ENCODE measurements around the gene RNF133. TPM values are rescaled to one million over a fixed set of nuclear protein-coding genes. Genes with fewer than 3 reads are reported as not detected.

Gene RNF133
- total RNA-seq, 1 experiment from 2014 or later = 0.20 TPM

DNA sequence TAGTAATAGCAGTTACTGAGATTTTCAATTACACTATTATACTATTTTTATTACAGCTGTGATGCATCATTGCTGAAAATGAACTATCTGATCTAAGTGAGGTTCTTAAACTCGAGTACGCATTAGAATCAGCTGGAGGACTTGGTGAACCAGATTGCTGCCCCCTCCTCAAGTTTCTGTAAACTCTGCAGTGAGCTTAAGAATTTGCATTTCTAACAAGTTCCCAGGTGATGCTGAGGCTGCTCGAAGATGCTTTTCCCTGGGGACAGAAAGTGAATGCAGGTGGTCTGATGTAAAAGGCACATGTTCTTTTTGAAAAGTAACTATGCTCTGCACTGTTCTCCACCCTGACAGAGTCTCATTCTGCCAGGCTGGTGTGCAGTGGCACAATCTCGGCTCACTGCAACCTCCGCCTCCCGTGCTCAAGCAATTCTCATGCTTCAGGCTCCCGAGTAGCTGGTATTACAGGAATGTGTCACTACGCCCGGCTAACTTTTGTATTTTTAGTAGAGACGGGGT, 12.5 kb downstream of the RNF133 start:
- RAD21 ChIA-PET (ENCODE audit: low non-redundant PET in 1 of 2, low total read pairs in 2 of 2, uncharacterized antibody in 2 of 2, unreplicated experiment in 2 of 2) = no interaction called here
- POLR2A ChIA-PET = no interaction called here
- Histone ChIP-seq H3K36me3 (ENCODE audit: control insufficient read depth in 1 of 2, insufficient read depth in 2 of 2, low read length in 2 of 2) (no peaks in the 10 kb centered on the region), H3K27me3 (ENCODE audit: insufficient read depth, low read length) (no peaks in the 10 kb centered on the region), H3K4me1 (ENCODE audit: control insufficient read depth in 1 of 2, insufficient read depth in 2 of 2, low read length in 2 of 2) (no peaks in the 10 kb centered on the region; a peak in 1 of 4 replicates), H3K79me2 (ENCODE audit: insufficient read depth, low read length) (no peaks in the 10 kb centered on the region), H3K9ac (ENCODE audit: low read length) (no peak overlapping the region), H3K4me2 (ENCODE audit: low read length) (no peak overlapping the region), H4K20me1 (ENCODE audit: insufficient read depth) (no peaks in the 10 kb centered on the region), H3K9me3 (ENCODE audit: control insufficient read depth in 1 of 2, insufficient read depth in 1 of 2, low read depth in 1 of 2, low read length in 2 of 2) (no peaks in the 10 kb centered on the region), H3K4me3 (replicated peaks in 1 of 2; ENCODE audit: low read depth in 1 of 2, low read length in 2 of 2) (no peak overlapping the region), H3K9me2 (ENCODE audit: insufficient read depth) (no peaks in the 10 kb centered on the region), H2AFZ (ENCODE audit: low read depth, low read length, poor library complexity, severe bottlenecking) (no peak overlapping the region), H3K27ac (ENCODE audit: low read depth, low read length) (no peak overlapping the region)
- ATAC-seq (no peak), DNase-seq (ENCODE audit: low read depth, low spot score) (no peak)
- TF ChIP-seq EZH2phosphoT487 (IDR thresholded peaks at IDR 0.05; ENCODE audit: borderline replicate concordance) (no peak), SIN3A (IDR thresholded peaks at IDR 0.05; ENCODE audit: low read depth) (no peak), TCF7L2 (IDR thresholded peaks at IDR 0.05; ENCODE audit: borderline replicate concordance, extremely low read depth, insufficient read depth, insufficient read length) (no peak), ZFX (IDR thresholded peaks at IDR 0.05) (no peak), ZBTB33 (IDR thresholded peaks at IDR 0.05; ENCODE audit: extremely low read depth, insufficient replicate concordance, low read length) (no peak), CBX3 (IDR thresholded peaks at IDR 0.05; ENCODE audit: low read depth) (no peak), ELF1 (IDR thresholded peaks at IDR 0.05; ENCODE audit: borderline replicate concordance, low read depth) (no peak), POLR2AphosphoS5 (IDR thresholded peaks at IDR 0.05; ENCODE audit: low read depth, low read length) (no peak), EZH2 (IDR thresholded peaks at IDR 0.05) (no peak), SRF (IDR thresholded peaks at IDR 0.05; ENCODE audit: low read depth) (no peak), CEBPB (IDR thresholded peaks at IDR 0.05; ENCODE audit: low read depth) (no peak)
- TF ChIP-seq, protein P1, sequence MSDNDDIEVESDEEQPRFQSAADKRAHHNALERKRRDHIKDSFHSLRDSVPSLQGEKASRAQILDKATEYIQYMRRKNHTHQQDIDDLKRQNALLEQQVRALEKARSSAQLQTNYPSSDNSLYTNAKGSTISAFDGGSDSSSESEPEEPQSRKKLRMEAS (IDR thresholded peaks at IDR 0.05) = no peak
- TF ChIP-seq, protein P2, sequence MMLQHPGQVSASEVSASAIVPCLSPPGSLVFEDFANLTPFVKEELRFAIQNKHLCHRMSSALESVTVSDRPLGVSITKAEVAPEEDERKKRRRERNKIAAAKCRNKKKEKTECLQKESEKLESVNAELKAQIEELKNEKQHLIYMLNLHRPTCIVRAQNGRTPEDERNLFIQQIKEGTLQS (IDR thresholded peaks at IDR 0.05) = no peak
- TF ChIP-seq, protein P3, sequence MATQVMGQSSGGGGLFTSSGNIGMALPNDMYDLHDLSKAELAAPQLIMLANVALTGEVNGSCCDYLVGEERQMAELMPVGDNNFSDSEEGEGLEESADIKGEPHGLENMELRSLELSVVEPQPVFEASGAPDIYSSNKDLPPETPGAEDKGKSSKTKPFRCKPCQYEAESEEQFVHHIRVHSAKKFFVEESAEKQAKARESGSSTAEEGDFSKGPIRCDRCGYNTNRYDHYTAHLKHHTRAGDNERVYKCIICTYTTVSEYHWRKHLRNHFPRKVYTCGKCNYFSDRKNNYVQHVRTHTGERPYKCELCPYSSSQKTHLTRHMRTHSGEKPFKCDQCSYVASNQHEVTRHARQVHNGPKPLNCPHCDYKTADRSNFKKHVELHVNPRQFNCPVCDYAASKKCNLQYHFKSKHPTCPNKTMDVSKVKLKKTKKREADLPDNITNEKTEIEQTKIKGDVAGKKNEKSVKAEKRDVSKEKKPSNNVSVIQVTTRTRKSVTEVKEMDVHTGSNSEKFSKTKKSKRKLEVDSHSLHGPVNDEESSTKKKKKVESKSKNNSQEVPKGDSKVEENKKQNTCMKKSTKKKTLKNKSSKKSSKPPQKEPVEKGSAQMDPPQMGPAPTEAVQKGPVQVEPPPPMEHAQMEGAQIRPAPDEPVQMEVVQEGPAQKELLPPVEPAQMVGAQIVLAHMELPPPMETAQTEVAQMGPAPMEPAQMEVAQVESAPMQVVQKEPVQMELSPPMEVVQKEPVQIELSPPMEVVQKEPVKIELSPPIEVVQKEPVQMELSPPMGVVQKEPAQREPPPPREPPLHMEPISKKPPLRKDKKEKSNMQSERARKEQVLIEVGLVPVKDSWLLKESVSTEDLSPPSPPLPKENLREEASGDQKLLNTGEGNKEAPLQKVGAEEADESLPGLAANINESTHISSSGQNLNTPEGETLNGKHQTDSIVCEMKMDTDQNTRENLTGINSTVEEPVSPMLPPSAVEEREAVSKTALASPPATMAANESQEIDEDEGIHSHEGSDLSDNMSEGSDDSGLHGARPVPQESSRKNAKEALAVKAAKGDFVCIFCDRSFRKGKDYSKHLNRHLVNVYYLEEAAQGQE (IDR thresholded peaks at IDR 0.05; ENCODE audit: low read depth) = no peak
- intact Hi-C loops (cut with micrococcal nuclease) = no loop called here
- no TSS peak for BruUV-seq (replicated peaks)
- CTCF ChIA-PET = no interaction called here

Measured in HCT116 (cell line).